DMS79 treated with DMSO at 0.1 percent for 48 hours (cell line): ENCODE results near the gene HOMEZ.
"Not testable (repeated sequence)": the region's sequence is repeated elsewhere in the genome, so short reads cannot be mapped to it uniquely, and the experiment has no call there.

Experiments used
- DNase-seq: peaks from one replicate; lab custom pipeline; 2025; lab: John Stamatoyannopoulos, UW

Gene HOMEZ

DNA sequence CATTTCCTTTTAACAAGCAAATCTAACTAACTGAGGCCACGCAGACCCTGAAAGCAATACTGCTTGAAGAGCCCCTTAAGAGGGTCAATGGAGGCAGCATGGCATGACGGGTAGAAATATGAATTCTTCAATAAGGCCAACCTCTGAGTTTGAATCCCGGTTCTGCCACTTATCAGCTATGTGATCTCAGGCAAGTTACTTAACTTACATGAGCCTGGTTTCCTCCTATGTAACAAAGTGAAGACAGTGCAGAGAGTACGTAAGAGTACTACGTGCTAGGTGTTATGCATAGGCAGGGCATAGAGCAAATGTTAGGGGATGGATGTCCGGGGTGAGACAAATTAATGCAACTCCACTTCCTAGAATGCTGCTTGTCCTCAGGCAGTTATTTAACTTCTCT, 4.7 kb downstream of the HOMEZ start:
- no peak for DNase-seq

DNA sequence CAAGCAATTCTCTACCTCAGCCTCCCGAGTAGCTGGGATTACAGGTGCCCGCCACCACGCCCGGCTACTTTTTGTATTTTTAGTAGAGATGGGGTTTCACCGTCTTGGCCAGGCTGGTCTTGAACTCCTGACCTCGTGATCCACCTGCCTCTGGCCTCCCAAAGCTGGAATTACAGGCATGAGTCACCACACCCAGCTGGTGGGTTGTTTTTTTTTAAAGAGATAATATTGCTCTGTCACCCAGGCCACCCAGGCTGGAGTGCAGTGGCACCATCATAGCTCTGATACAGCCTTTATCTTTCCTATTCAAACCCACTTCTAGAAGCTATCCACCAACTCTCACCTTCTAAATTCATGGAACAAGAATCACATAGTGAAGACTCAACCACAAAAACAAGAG, 8.0 kb downstream of the HOMEZ start:
- not testable (repeated sequence) for DNase-seq

DNA sequence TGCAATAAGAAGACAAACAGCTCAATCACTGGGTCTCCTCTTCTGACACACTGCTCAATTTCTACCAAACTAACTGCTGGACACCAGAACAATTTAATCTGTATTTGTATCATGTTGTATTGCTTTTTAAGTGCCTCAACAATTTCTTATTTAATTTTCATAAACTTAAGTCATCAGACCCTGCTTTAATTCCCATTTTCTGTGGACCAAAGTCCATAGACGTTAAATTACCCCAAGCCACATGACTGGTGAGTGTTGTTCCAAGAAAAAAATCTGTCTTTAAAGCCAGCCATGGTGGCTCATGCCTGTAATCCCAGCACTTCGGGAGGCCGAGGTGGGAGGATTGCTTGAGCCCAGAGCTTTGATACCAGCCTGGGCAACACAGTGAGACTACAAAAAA, 8.7 kb downstream of the HOMEZ start:
- no peak for DNase-seq

DNA sequence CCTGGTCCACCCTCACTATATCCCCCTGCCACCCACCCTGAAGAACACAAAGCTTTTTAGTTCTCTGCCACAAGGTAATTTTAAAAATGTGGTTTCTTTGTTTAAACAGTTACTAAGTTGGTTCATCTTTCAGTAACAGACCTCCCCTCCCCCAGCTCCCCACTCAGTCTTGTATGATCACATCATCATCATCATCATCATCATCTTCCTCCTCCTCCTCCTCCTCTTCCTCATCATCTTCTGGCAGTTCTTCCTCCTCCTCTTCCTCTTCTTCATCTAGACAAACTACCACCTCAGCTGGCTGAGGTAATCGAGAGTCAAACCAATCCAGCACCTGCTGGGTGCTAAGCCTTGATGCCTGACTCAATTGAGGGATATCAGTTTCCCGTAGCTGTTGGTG, 10.5 kb downstream of the HOMEZ start:
- DNase-seq, result no peak

DNA sequence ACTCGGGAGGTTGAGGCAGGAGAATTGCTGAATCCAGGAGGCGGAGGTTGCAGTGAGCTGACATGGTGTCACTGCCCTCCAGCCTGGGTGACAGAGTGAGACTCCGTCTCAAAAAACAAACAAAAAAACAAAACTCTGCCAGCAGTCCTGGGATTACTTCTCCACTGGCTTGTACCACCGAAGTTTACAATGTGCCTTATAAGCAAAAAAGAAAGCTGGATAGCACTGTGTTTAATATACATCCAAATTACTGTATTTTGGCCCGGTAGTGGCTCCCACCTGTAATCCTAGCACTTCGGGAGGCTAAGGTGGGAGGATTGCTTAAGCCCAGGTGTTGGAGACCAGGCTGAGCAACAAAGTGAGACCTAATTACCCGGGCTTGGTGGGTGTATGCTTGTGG, 16.7 kb downstream of the HOMEZ start:
- no peak for DNase-seq

DNA sequence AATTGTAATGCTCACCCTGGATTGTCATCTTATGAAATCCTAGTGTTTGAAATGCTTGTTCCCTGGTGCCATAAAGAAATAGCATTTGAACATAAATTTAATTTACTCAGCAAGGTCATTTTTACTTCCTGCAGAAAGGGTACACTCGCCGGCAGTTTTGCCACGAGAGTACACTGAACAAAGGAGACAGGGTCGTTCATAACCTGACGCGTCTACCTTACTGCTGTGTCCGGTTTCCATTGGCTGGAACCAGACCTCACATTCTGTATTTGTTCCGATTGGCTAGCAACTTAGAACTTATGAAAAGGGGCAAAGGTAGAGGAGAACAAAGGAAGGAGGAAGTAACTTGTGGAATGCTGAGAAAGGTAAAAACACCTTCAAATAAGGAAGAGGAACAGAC, 25.1 kb downstream of the HOMEZ start:
- not testable (repeated sequence) for DNase-seq

DNA sequence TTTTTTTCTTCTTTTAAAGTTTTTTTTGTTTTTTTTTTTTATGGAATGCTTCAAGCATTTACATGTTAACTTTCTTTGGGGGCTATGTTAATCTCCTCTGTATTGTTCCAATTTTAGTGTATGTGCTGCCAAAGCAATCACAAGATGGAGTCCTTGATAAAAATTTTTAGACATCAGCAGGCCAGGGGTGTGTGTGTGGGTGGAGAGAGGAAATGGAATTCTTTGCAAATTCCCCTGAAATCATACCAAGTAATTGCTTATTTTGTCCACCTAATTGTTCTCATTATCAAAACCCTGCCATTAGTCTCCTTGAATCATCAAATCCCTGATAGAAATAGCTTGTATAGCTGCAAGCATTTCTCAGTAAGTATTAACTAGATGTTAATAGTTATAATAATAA, 26.5 kb downstream of the HOMEZ start:
- DNase-seq, result no peak

DNA sequence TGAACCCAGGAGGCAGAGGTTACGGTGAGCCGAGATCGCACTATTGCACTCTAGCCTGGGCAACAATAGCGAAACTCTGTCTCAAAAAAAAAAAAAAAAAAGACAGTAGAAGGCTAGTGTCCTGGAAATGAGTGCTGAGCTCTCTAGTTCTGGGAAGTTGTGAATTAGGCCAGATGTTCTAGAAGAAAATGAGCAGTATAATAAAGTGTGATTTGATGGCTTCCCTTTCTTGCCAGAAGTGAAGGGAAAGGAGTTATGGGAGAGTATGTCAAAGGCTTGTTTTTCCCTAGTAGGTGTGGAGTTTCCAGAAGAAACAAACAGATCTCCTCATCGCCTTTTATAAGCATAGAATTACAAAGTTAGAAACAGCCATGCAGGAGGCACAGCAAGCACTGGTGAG, 27.7 kb downstream of the HOMEZ start:
- no peak for DNase-seq

DNA sequence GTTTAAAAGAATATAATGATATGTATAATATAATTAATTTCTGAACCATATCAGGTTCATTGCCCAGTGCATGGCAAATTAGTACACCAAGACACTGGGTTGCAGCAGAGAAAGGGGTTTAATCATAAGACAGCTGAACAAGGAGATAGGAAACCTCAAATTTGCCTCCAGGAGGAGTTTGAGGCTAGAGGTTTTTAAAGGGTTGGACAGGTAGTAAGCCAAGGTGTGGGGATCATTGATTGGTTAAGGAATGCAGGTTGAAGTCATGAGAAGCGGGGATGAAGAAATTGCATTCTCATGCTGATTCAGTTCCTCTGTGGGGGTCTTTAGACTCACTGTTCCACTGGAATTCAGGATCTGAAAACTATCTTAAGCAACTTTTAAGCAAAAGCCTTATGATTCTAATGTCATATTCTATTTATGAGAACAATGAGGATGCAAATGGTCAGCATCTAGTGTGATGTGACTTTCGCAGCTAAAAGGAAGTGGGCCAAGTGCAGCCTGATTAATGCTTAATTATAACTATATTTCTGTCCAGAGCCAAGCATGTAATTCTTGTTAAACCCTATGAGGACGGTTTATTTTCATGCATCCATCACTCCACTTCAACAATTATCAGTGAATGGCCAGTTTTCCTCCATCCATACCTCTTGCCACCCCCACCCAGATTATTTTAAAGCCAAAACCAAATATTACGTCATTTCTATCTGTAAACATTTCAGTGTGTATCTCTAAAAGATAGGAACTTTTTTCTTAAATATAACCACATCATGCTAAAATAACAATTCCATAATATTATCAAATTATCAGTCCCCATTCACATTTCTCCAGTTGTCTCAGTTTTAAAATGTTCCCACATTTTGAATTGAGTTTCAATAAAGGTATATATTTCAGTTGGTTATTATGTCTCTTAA, 33.3 kb downstream of the HOMEZ start:
- no peak for DNase-seq

DNA sequence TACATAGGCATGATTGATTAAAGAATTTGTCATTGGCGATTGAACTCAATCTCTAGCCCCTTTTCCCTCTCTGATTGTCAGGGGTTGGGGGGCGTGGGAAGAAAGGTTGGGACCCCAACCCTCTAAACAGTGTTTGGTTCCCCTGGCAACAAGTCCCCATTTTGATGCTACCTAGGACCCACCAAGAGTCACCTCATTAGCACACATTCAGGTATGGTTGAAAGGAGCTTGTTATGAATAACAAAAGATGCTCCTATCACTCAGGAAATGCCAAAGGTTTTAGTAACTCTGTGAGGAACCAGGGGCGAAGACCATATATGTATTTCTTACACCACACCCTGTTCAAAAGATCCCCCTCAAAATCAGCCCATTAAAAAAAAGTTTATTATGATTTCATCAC, 33.9 kb downstream of the HOMEZ start:
- DNase-seq, result no peak

DNA sequence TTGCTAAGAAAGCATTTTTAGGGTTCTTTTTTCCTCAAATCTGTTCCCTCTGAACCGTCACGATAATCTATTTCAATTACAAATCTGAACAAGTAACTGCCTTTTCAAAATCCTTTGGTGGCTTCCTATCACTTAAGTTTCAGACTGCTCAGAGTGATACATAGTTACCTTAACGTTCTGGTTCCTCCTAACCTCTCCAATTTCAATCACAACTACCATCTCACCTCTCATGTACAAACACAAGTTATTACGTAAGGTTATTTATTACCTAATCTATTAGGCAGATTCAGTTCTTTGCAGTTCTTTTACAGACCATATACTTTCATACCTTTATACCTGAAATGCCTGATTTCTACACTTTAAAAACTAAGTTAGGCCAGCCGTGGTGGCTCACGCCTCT, 36.1 kb downstream of the HOMEZ start:
- DNase-seq, result no peak

DNA sequence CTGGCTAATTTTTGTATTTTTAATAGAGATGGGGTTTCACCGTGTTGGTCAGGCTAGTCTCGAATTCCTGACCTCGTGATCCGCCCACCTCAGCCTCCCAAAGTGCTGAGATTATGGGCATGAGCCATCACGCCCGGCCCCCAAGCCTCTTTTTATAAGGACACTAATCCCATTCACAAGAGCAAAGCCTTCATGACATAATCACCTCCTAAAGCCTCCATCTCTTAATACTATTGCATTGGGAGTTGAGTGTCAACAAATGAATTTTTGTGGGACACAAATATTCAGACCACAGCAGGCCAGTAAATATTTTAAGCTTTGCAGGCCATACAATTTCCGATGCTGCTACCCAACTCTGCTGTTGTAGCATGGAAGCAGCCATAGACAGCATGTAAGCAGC, 37.3 kb downstream of the HOMEZ start:
- DNase-seq, result no peak

DNA sequence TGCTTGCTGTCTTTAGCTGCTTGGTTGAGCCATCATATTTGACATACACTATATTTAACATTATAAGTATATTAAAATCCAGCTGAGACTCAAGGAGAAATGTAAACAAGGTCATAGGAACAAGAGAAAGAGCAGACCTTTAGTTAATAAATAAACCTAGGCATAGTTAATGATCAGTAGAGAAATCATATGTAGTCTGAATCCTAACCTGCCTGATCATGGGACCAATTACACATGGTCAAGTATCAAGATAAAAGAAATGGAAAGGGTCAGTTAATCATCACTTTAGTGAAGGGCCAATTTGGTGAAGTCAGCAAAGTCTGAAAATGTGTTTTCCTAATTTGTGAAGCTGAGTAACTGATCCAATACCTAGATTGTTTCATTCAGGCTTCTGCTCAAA, 40.6 kb downstream of the HOMEZ start:
- no peak for DNase-seq

DNA sequence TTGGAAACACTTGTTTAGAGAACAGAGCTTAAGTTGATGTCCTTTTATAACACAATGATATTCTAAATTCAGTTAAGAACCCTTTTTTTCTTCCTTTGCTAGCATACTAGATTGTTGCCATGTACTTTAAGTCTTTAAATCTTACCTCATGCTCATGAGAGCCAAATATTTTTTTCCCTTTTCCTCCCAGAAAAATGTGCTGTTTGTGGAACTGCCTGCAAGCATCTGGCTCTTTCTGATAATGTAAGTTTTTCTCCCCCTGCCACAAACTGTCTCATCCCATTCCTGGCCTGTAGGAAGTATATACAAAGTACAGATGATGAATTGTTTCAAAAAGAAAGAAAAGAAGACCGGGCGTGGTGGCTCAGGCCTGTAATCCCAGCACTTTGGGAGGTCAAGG, 42.9 kb downstream of the HOMEZ start:
- no peak for DNase-seq

DNA sequence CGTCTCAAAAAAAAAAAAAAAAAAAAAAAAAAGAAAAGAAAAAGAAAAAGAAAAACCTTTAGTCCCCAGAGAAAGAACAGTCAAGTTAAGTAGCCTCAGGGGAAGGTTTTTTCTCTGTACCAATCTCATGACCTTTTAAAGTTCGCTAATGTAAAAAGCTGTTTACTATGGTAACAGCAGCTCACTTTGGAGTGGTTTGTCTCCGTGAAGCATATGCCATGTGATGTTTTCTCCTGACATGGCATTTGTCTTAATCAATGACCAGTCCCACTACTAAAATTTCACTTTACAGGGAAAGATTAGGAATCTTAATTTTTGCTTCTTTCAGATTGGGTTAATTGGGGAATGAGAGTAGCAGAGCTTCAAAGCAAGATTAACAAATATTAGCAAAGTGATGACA, 43.9 kb downstream of the HOMEZ start:
- no peak for DNase-seq

DNA sequence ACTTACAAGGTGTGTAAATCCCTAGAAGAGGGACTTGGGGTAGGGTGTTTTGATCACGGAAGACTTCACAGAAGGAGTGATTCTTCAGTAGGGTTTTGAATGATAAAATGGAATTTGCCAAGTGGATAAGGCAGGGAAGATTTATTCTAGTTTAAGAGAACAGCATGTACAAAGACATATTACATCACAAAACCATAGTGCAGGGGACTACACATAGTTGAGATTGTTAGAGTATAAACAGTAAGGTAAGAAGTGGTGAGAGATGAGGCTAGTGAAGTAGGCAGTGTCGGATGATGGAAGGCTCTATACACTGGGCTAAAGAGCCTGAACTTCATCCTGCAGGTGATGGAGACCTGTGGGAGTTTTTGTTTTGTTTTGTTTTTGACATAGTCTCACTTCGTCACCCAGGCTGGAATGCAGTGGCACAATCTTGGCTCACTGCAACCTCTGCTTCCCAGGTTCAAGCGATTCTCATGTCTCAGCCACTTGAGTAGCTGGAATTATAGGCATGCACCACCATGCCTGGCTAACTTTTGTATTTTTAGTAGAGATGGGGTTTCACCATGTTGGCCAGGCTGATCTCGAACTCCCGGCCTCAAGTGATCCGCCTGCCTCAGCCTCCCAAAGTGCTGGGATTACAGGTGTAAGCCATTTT, 44.7 kb downstream of the HOMEZ start:
- DNase-seq, result not testable (repeated sequence)

DNA sequence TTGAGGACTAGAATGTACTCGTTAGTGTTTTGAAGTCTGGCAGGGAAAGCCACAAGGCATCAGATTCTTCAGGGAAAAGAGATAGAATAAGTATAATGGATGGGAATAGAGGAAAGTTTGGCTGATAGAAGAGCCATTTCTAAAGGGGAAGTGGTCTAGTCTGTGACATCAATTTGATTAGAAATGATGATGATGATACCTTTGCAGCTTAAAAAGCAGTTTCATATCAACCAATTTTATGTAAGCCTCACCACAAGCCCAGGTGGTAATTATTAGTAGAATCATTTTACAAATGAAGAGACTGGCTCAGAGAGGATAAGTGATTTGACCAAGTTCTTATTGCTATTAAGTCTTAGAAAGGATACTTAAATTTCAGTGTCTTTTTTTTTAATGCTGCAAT, 45.3 kb downstream of the HOMEZ start:
- DNase-seq, result no peak

DNA sequence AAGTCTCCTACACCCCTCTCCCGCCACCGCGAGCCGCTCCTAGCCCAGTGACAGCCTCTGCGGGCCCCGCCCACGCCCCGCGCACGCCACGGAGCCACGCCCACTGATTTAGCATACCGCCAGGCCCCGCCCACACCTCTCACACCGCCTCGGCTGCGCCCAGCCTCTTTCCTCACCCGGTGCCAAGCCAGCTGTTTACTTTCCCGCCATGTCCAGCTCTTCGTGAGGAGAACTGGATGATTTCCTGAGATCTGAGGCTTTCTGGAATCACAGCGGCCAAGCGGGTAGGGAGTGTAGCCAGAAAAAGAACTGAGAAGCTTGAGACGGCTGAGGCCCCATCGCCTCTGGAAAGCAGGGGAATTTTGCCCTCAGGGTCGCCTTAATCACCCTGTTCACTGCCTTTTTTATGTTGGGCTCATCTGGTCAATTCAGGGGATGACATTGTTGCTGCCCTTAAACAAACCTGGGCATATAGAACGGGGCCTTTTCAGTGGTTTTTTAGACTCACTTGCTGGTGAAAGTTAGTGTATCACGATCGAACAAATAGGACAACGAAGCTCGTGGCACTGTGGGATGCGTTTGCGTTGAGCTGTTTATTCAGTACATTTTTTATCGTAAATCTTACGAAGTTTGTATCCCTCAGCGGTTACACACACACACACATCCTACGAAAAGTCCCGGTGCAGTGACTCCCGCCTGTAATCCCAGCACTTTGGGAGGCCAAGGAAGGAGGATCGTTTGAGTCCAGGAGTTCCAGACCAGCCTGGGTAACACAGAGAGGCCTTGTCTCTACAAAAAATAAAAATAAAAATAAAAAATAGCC, 47.9 kb downstream of the HOMEZ start, which contains the start of gene RNF212B:
RNF212B (plus strand) TSS at position 165 of the 823 bp plus-strand sequence. CDS start 2,410 bp downstream, outside the sequence.
- DNase-seq, result peak; percentile 93

DNA sequence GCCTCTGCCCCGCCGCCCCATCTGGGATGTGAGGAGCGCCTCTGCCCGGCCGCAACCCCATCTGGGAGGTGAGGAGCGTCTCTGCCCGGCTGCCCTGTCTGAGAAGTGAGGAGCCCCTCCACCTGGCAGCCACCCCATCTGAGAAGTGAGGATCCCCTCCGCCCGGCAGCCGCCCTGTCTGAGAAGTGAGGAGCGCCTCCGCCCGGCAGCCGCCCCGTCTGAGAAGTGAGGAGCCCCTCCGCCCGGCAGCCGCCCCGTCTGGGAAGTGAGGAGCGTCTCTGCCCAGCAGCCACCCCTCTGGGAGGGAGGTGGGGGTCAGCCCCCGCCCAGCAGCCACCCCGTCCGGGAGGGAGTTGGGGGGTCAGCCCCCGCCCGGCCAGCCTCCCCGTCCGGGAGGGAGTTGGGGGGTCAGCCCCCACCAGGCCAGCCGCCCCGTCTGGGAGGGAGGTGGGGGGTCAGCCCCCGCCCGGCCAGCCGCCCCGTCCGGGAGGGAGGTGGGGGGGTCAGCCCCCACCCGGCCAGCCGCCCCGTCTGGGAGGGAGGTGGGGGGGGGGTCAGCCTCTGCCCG, 53.6 kb downstream of the HOMEZ start:
- not testable (repeated sequence) for DNase-seq

DNA sequence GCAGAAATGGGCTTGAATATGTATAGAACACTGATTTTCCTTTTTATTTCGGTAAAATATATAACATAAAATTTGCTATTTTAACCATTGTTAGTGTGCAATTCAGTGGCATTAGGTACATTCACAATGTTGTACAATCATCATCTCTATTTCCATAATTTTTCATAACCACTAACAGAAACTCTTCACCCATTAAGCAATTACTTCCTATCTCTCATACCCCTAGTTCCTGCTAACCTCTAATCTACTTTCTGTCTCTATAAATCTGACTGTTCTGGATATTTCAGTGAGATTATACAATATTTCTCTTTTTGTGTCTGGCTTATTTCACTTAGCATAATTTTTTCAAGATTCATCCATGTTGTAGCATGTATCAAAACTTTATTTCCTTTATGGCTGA, 57.1 kb downstream of the HOMEZ start:
- DNase-seq, result no peak

DNA sequence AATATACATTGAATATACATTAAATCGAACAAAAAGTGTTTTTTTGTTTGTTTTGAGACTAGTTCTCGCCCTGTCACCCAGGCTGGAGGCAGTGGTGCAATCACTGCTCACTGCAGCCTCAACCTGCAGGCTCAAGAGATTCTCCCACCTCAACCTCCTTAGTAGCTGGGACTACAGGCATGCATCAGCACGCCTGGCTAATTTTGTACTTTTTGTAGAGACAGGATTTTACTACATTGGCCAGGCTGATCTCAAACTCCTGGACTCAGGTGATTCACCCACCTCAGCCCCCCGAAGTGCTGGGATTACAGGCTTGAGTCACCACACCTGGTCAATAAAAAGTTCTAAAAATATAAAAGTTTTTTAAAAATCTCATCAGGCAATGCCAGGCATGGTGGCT, 58.4 kb downstream of the HOMEZ start:
- no peak for DNase-seq

DNA sequence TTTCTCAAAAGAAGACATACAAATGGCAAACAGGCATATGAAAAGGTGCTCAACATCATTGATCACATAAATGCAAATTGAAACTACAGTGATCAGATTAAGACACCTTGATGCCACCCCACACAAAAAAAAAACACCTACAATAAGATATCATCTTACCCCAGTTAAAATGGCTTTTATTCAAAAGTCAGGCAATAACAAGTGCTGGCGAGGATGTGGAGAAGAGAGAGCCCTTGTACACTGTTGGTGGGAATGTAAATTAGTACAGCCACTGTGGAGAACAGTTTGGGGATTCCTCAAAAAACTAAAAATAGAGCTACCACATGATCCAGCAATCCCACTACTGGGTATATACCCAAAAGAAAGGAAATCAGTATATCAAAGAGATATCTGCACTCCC, 61.0 kb downstream of the HOMEZ start:
- not testable (repeated sequence) for DNase-seq
